A549 treated with AZD2906 at 1 μM for 4 hours (cell line): ENCODE results near the gene USP17L21. TPM values are rescaled to one million over a fixed set of nuclear protein-coding genes. Genes with fewer than 3 reads are reported as not detected.

Experiments used
- total RNA-seq: library from RNA; stranded (reverse); fragments of 200-300 nt; extraction: Qiagen RNA extraction; gene quantifications from 5 replicates; pipeline ENCODE4 v1.2.3, GENCODE V29; 2022

Gene USP17L21
- not detected in 5 replicates for total RNA-seq

GRCh38 chr4:9262572-9262971 is at the start of gene USP17L21:
Gene USP17L21, plus strand, starts transcription at chr4:9262872. Its CDS starts 0 bp downstream, at chr4:9262872.

GRCh38 chr4:9215105-9215504 is 47.6 kb upstream of the USP17L21 start, which contains the start of gene USP17L11:
Gene USP17L11, plus strand, starts transcription at chr4:9215405. Its CDS starts 0 bp downstream, at chr4:9215405.

GRCh38 chr4:9219852-9220251 is 42.8 kb upstream of the USP17L21 start, which contains the start of gene USP17L12:
Gene USP17L12, plus strand, starts transcription at chr4:9220152. Its CDS starts 0 bp downstream, at chr4:9220152.

GRCh38 chr4:9224596-9224995 is 38.1 kb upstream of the USP17L21 start, which contains the start of gene USP17L13:
Gene USP17L13, plus strand, starts transcription at chr4:9224896. Its CDS starts 0 bp downstream, at chr4:9224896.

GRCh38 chr4:9234085-9234484 is 28.6 kb upstream of the USP17L21 start, which contains the start of gene USP17L15:
Gene USP17L15, plus strand, starts transcription at chr4:9234385. Its CDS starts 0 bp downstream, at chr4:9234385.

GRCh38 chr4:9243579-9243978 is 19.1 kb upstream of the USP17L21 start, which contains the start of gene USP17L17:
Gene USP17L17, plus strand, starts transcription at chr4:9243879. Its CDS starts 0 bp downstream, at chr4:9243879.

GRCh38 chr4:9247953-9248680 is 14.6 kb upstream of the USP17L21 start, which contains the start of gene USP17L18:
Gene USP17L18, plus strand, starts transcription at chr4:9248630. Its CDS starts 0 bp downstream, at chr4:9248630.

GRCh38 chr4:9253078-9253477 is 9.6 kb upstream of the USP17L21 start, which contains the start of gene USP17L19:
Gene USP17L19, plus strand, starts transcription at chr4:9253378. Its CDS starts 0 bp downstream, at chr4:9253378.

GRCh38 chr4:9257824-9258223 is 4.8 kb upstream of the USP17L21 start, which contains the start of gene USP17L20:
Gene USP17L20, plus strand, starts transcription at chr4:9258124. Its CDS starts 0 bp downstream, at chr4:9258124.

GRCh38 chr4:9267319-9267718 is 4.6 kb downstream of the USP17L21 start, which contains the start of gene USP17L22:
Gene USP17L22, plus strand, starts transcription at chr4:9267619. Its CDS starts 0 bp downstream, at chr4:9267619.

Other genes starting within 250 kb of the USP17L21 start
- gene FAM90A26, start 92.5 kb upstream of the USP17L21 start, total RNA-seq = 0.02 to 0.06 TPM in 2 of 5 replicates, not detected in the others
- gene USP17L10, start 52.2 kb upstream of the USP17L21 start, total RNA-seq = not detected in 5 replicates
- not detected in 5 replicates for gene USP17L11, start 47.5 kb upstream of the USP17L21 start, total RNA-seq
- gene USP17L12, start 42.7 kb upstream of the USP17L21 start, total RNA-seq = not detected in 5 replicates
- gene USP17L13, start 38.0 kb upstream of the USP17L21 start, total RNA-seq = not detected in 5 replicates
- 0.03 TPM in 1 of 5 replicates, not detected in the others for gene USP17L15, start 28.5 kb upstream of the USP17L21 start, total RNA-seq
- gene USP17L17, start 19.0 kb upstream of the USP17L21 start, total RNA-seq = not detected in 5 replicates
- not detected in 5 replicates for gene USP17L18, start 14.2 kb upstream of the USP17L21 start, total RNA-seq
- gene USP17L19, start 9.5 kb upstream of the USP17L21 start, total RNA-seq = not detected in 5 replicates
- not detected in 5 replicates for gene USP17L20, start 4.7 kb upstream of the USP17L21 start, total RNA-seq
- gene USP17L22, start 4.7 kb downstream of the USP17L21 start, total RNA-seq = not detected in 5 replicates
- gene USP17L24, start 62.3 kb downstream of the USP17L21 start, total RNA-seq = not detected in 5 replicates
- not detected in 5 replicates for gene USP17L25, start 67.0 kb downstream of the USP17L21 start, total RNA-seq
- gene USP17L26, start 71.8 kb downstream of the USP17L21 start, total RNA-seq = not detected in 5 replicates
- gene USP17L5, start 76.5 kb downstream of the USP17L21 start, total RNA-seq = not detected in 5 replicates
- gene USP17L27, start 81.3 kb downstream of the USP17L21 start, total RNA-seq = not detected in 5 replicates
- gene USP17L28, start 86.0 kb downstream of the USP17L21 start, total RNA-seq = not detected in 5 replicates
- not detected in 5 replicates for gene USP17L29, start 90.8 kb downstream of the USP17L21 start, total RNA-seq
- not detected in 5 replicates for gene USP17L30, start 100.3 kb downstream of the USP17L21 start, total RNA-seq
- gene DEFB131A, start 181.5 kb downstream of the USP17L21 start, total RNA-seq = not detected in 5 replicates